Measurements from ENCODE around the gene PARP8. TPM values are rescaled to one million over a fixed set of nuclear protein-coding genes. Genes with fewer than 3 reads are reported as not detected.
A peak's percentile ranks its signal among the peaks of the same experiment; 100 is the strongest.
"Not testable (repeated sequence)": the region's sequence is repeated elsewhere in the genome, so short reads cannot be mapped to it uniquely, and the experiment has no call there.

PARP8 gene
- total RNA-seq, 2 experiments from 2014 or later: 36.8 to 39.2 TPM

DNA sequence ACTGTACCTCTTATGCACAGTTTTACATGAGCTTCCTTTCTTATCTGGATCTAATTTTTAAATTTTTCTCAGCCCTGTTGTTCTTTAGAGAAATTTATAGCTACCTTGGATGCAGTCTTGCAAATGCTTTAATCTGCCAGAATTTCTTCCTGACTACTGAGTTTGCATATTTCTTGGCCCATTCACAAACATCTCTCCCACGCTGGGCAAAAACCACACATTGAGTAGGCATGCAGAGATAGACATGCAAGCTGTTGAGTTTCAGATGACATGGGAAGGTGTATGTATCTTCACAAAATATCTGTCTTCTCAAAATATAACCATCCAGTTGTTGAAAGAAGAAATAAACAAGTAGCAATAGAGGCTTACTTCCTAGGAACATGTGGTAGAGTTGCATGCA lies 101.2 kb downstream of the PARP8 start:
- Histone ChIP-seq H3K79me2 (ENCODE audit: insufficient read depth, low read depth, low read length) (no peaks in the 10 kb centered on the region; the same call in 1 of the 2 replicates), H2AFZ (ENCODE audit: low read length) (no peak overlapping the region), H3K4me3 (ENCODE audit: low read depth, low read length, poor library complexity, severe bottlenecking) (no peak overlapping the region), H3K4me1 (ENCODE audit: insufficient read depth, low read length, poor library complexity, severe bottlenecking) (peaks cover 35% of the 10 kb centered on the region), H3K4me2 (ENCODE audit: low read length) (peak overlapping the region; percentile 66), H3K36me3 (ENCODE audit: insufficient read depth, low read length) (peaks cover 43% of the 10 kb centered on the region), H3K9me2 (ENCODE audit: insufficient read depth, low read length) (no peaks in the 10 kb centered on the region), H4K20me1 (ENCODE audit: insufficient read depth, low read length) (no peaks in the 10 kb centered on the region), H3K27ac (ENCODE audit: low read depth, low read length, poor library complexity, severe bottlenecking) (no peak overlapping the region), H3K9me3 (ENCODE audit: low read length) (peaks cover 5% of the 10 kb centered on the region; the same call in 1 of the 2 replicates)
- no TSS peak for BruUV-seq (replicated peaks)
- no peak for DNase-seq (ENCODE audit: low spot score)
- CTCF ChIA-PET (ENCODE audit: unreplicated experiment): no interaction called here
- POLR2A ChIA-PET: interaction anchor here (0.6 to 1.6 kb wide), 3 partner anchors 14 to 64 kb away, joined by 3 to 4 read pairs (median 4); no protein-coding TSS in a partner anchor
- TF ChIP-seq EZH2phosphoT487 (IDR thresholded peaks at IDR 0.05; ENCODE audit: borderline replicate concordance, low read depth, low read length): no peak
- TF ChIP-seq, protein P1, sequence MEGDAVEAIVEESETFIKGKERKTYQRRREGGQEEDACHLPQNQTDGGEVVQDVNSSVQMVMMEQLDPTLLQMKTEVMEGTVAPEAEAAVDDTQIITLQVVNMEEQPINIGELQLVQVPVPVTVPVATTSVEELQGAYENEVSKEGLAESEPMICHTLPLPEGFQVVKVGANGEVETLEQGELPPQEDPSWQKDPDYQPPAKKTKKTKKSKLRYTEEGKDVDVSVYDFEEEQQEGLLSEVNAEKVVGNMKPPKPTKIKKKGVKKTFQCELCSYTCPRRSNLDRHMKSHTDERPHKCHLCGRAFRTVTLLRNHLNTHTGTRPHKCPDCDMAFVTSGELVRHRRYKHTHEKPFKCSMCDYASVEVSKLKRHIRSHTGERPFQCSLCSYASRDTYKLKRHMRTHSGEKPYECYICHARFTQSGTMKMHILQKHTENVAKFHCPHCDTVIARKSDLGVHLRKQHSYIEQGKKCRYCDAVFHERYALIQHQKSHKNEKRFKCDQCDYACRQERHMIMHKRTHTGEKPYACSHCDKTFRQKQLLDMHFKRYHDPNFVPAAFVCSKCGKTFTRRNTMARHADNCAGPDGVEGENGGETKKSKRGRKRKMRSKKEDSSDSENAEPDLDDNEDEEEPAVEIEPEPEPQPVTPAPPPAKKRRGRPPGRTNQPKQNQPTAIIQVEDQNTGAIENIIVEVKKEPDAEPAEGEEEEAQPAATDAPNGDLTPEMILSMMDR (conservative IDR thresholded peaks at IDR 0.05; ENCODE audit: low read length): no peak
- intact Hi-C loops (cut with micrococcal nuclease; ENCODE audit: unreplicated experiment): no loop called here

DNA sequence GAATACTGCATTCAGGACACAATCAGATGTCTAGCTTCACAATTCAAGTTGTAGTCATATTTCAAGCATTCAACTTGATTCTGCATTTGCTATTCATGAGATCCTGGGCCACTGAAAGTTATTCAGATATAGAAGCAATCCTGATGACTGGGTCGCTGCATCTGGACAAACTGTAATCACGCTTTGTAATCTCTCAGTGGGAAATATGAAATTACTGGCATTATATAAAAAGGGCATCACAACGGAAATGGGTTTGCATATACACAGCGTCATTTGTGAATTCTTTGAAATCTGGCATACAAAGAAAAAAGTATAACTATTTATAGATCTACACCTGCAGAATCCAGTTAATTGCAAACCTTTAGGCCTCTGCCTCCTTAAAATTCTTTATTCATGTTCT lies 102.2 kb downstream of the PARP8 start:
- DNase-seq (ENCODE audit: low spot score): peak; percentile 80
- CTCF ChIA-PET (ENCODE audit: unreplicated experiment): no interaction called here
- Histone ChIP-seq H3K4me3 (ENCODE audit: low read depth, low read length, poor library complexity, severe bottlenecking) (peak overlapping the region; percentile 35), H3K4me1 (ENCODE audit: insufficient read depth, low read length, poor library complexity, severe bottlenecking) (peaks cover 35% of the 10 kb centered on the region), H3K9me2 (ENCODE audit: insufficient read depth, low read length) (no peaks in the 10 kb centered on the region), H3K4me2 (ENCODE audit: low read length) (peak overlapping the region; percentile 66), H4K20me1 (ENCODE audit: insufficient read depth, low read length) (no peaks in the 10 kb centered on the region), H3K79me2 (ENCODE audit: insufficient read depth, low read depth, low read length) (no peaks in the 10 kb centered on the region; the same call in 1 of the 2 replicates), H3K36me3 (ENCODE audit: insufficient read depth, low read length) (peaks cover 43% of the 10 kb centered on the region), H2AFZ (ENCODE audit: low read length) (no peak overlapping the region; the same call in 1 of the 2 replicates), H3K27ac (ENCODE audit: low read depth, low read length, poor library complexity, severe bottlenecking) (peak overlapping the region; percentile 60), H3K9me3 (ENCODE audit: low read length) (peaks cover 11% of the 10 kb centered on the region)
- intact Hi-C loops (cut with micrococcal nuclease; ENCODE audit: unreplicated experiment): no loop called here
- BruUV-seq (replicated peaks): no TSS peak
- POLR2A ChIA-PET: interaction anchor here (0.6 to 1.6 kb wide), 4 partner anchors 13 to 327 kb away, joined by 3 to 4 read pairs (median 3); no protein-coding TSS in a partner anchor
- no peak for TF ChIP-seq EZH2phosphoT487 (IDR thresholded peaks at IDR 0.05; ENCODE audit: borderline replicate concordance, low read depth, low read length)
- TF ChIP-seq, protein P1 (conservative IDR thresholded peaks at IDR 0.05; ENCODE audit: low read length): no peak

DNA sequence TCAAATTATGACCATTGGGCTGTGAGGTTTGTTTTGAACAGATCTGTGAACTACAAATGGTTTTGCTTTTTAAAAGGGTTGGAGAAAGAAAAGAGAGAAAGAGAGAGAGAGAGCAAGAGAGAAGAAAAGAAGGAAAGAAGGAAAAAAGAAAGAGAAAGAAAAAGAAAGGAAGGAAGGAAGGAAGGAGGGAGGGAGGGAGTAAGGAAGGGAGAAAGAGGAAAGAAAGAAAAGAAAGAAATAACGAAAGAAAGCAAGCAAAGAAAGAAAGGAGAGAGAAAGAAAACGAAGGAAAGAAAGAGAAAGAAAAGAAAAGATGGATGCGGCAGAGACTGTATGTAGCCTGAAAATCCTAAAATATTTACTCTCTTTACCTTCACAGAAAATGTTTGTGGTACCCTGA lies 104.0 kb downstream of the PARP8 start:
- no TSS peak for BruUV-seq (replicated peaks)
- H3K4me2 ChIP-seq (ENCODE audit: low read length): no peak overlapping the region
- intact Hi-C loops (cut with micrococcal nuclease; ENCODE audit: unreplicated experiment): no loop called here
- H3K4me1 ChIP-seq (ENCODE audit: insufficient read depth, low read length, poor library complexity, severe bottlenecking): peaks cover 35% of the 10 kb centered on the region
- H3K9me2 ChIP-seq (ENCODE audit: insufficient read depth, low read length): no peaks in the 10 kb centered on the region
- no peaks in the 10 kb centered on the region; the same call in 1 of the 2 replicates for H3K79me2 ChIP-seq (ENCODE audit: insufficient read depth, low read depth, low read length)
- DNase-seq (ENCODE audit: low spot score): no peak
- ChIA-PET POLR2A (no interaction called here), CTCF (ENCODE audit: unreplicated experiment) (no interaction called here)
- no peak overlapping the region for H3K27ac ChIP-seq (ENCODE audit: low read depth, low read length, poor library complexity, severe bottlenecking)
- no peak for TF ChIP-seq EZH2phosphoT487 (IDR thresholded peaks at IDR 0.05; ENCODE audit: borderline replicate concordance, low read depth, low read length)
- TF ChIP-seq, protein P1 (conservative IDR thresholded peaks at IDR 0.05; ENCODE audit: low read length): no peak
- H4K20me1 ChIP-seq (ENCODE audit: insufficient read depth, low read length): no peaks in the 10 kb centered on the region
- no peak overlapping the region for H3K4me3 ChIP-seq (ENCODE audit: low read depth, low read length, poor library complexity, severe bottlenecking)
- H3K9me3 ChIP-seq (ENCODE audit: low read length): peaks cover 11% of the 10 kb centered on the region
- H2AFZ ChIP-seq (ENCODE audit: low read length): no peak overlapping the region
- peaks cover 44% of the 10 kb centered on the region for H3K36me3 ChIP-seq (ENCODE audit: insufficient read depth, low read length)

DNA sequence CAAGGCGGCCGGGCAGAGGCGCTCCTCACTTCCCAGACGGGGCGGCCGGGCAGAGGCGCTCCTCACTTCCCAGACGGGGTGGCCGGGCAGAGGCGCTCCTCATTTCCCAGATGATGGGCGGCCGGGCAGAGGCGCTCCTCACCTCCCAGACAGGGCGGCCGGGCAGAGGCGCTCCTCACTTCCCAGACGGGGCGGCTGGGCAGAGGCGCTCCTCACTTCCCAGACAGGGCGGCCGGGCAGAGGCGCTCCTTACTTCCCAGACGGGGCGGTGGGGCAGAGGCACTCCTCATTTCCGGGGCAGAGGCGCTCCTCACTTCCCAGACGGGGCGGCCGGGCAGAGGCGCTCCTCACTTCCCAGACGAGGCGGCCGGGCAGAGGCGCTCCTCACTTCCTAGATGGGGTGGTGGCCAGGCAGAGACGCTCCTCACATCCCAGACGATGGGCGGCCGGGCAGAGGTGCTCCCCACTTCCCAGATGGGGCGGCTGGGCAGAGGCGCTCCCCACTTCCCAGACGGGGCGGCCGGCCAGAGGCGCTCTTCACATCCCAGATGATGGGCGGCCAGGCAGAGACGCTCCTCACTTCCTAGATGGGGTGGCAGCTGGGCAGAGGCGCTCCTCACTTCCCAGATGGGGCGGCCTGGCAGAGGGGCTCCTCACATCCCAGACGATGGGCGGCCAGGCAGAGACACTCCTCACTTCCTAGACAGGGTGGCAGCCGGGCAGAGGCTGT lies 108.2 kb downstream of the PARP8 start:
- DNase-seq (ENCODE audit: low spot score); CTCF ChIA-PET (ENCODE audit: unreplicated experiment); H3K4me3 ChIP-seq (ENCODE audit: low read depth, low read length, poor library complexity, severe bottlenecking); H3K9me2 ChIP-seq (ENCODE audit: insufficient read depth, low read length); H2AFZ ChIP-seq (ENCODE audit: low read length); POLR2A ChIA-PET; H4K20me1 ChIP-seq (ENCODE audit: insufficient read depth, low read length); H3K4me1 ChIP-seq (ENCODE audit: insufficient read depth, low read length, poor library complexity, severe bottlenecking); intact Hi-C loops (cut with micrococcal nuclease; ENCODE audit: unreplicated experiment); H3K4me2 ChIP-seq (ENCODE audit: low read length); BruUV-seq (replicated peaks); H3K27ac ChIP-seq (ENCODE audit: low read depth, low read length, poor library complexity, severe bottlenecking); H3K79me2 ChIP-seq (ENCODE audit: insufficient read depth, low read depth, low read length): not testable (repeated sequence)
- Histone ChIP-seq H3K36me3 (ENCODE audit: insufficient read depth, low read length) (peaks cover 53% of the 10 kb centered on the region), H3K9me3 (ENCODE audit: low read length) (peaks cover 19% of the 10 kb centered on the region)

All from OCI-LY7 (cell line).